IMR-90 (cell line): Measurements from ENCODE around the gene MARCKS. TPM values are rescaled to one million over a fixed set of nuclear protein-coding genes. Genes with fewer than 3 reads are reported as not detected.

Source experiments
- ATAC-seq: fragments of 200-7000 bp; cut with Tn5 transposase; 2 replicates; pipeline ENCODE4 v1.9.1; 2020; ENCODE audit warnings: low read depth, mild to moderate bottlenecking, moderate library complexity
- BruUV-seq: library from RNA; stranded (reverse); fragments of 400-500 nt; replicated peaks from 2 replicates; lab custom pipeline; 2021; lab: Mats Ljungman, UMichigan
- CTCF ChIA-PET: fragments of 300-600 bp; formaldehyde crosslinking; extraction: SDS; loops from one replicate; lab custom pipeline; 2021; ENCODE audit warnings: antibody characterized with exemption; lab: Yijun Ruan, JAX
- POLR2A ChIA-PET: fragments of 300-600 bp; sonication (Branson Sonifier 250); formaldehyde crosslinking; loops from one replicate; lab custom pipeline; 2022; ENCODE audit warnings: antibody characterized with exemption; ENCODE audit not compliant: unreplicated experiment; lab: Charles Lee
- DNase-seq: peaks from one replicate; pipeline ENCODE4 v3.0.0; 2013
- H2AFZ ChIP-seq: replicated peaks from 2 replicates; pipeline ENCODE3; 2013; ENCODE audit warnings: low read length, mild to moderate bottlenecking; ENCODE audit not compliant: poor library complexity
- H2AK5ac ChIP-seq: 2 replicates; pipeline ENCODE4 v1.6.1; 2013; ENCODE audit warnings: low read depth, low read length, inconsistent platforms
- H2AK9ac ChIP-seq: replicated peaks from 2 replicates; pipeline ENCODE3; 2013; ENCODE audit warnings: mild to moderate bottlenecking, low read depth, low read length, moderate library complexity; ENCODE audit not compliant: poor library complexity
- H2BK120ac ChIP-seq: 2 replicates; pipeline ENCODE4 v1.6.1; 2013; ENCODE audit warnings: low read depth, low read length, inconsistent platforms
- H2BK15ac ChIP-seq: 3 replicates; pipeline ENCODE4 v1.6.1; 2013; ENCODE audit warnings: low read depth, low read length, inconsistent platforms
- H2BK20ac ChIP-seq: 2 replicates; pipeline ENCODE4 v1.6.1; 2013; ENCODE audit warnings: low read depth, mild to moderate bottlenecking, inconsistent platforms, low read length, moderate library complexity
- H2BK5ac ChIP-seq: 2 replicates; pipeline ENCODE4 v1.6.1; 2013; ENCODE audit warnings: mild to moderate bottlenecking, low read depth, low read length, inconsistent platforms; ENCODE audit not compliant: poor library complexity, severe bottlenecking
- H3K14ac ChIP-seq: replicated peaks from 2 replicates; pipeline ENCODE4 v1.6.1; 2013; ENCODE audit warnings: low read depth, low read length, inconsistent platforms
- H3K18ac ChIP-seq: 2 replicates; pipeline ENCODE4 v1.6.1; 2013; ENCODE audit warnings: low read depth, low read length, control low read depth
- H3K23ac ChIP-seq: 2 replicates; pipeline ENCODE4 v1.6.1; 2013; ENCODE audit warnings: low read depth, low read length, inconsistent platforms
- H3K27ac ChIP-seq: 2 replicates; pipeline ENCODE4 v1.5.1; 2013; ENCODE audit warnings: mild to moderate bottlenecking, control low read depth, low read length; ENCODE audit not compliant: insufficient read depth
- H3K27me3 ChIP-seq: 2 replicates; pipeline ENCODE4 v1.6.1; 2013; ENCODE audit warnings: low read length; ENCODE audit not compliant: control insufficient read depth, insufficient read depth
- H3K36me3 ChIP-seq: 2 replicates; pipeline ENCODE4 v1.6.1; 2013; ENCODE audit warnings: low read length, mixed read lengths; ENCODE audit not compliant: control insufficient read depth, insufficient read depth
- H3K4ac ChIP-seq: 2 replicates; pipeline ENCODE4 v1.6.1; 2013; ENCODE audit warnings: low read depth, low read length, inconsistent platforms
- H3K4me1 ChIP-seq: 2 replicates; pipeline ENCODE4 v1.6.1; 2013; ENCODE audit warnings: low read length, mixed read lengths; ENCODE audit not compliant: control insufficient read depth, insufficient read depth
- H3K4me2 ChIP-seq: 2 replicates; pipeline ENCODE4 v1.6.1; 2013; ENCODE audit warnings: low read depth, mild to moderate bottlenecking, control low read depth, low read length, moderate library complexity
- H3K4me3 ChIP-seq: 2 replicates; pipeline ENCODE4 v1.5.1; 2013; ENCODE audit warnings: low read depth, mild to moderate bottlenecking, control low read depth, low read length, moderate library complexity; ENCODE audit not compliant: insufficient read depth
- H3K56ac ChIP-seq: 2 replicates; pipeline ENCODE4 v1.6.1; 2013; ENCODE audit warnings: low read length, inconsistent platforms; ENCODE audit not compliant: insufficient read depth; ENCODE audit errors: extremely low read depth
- H3K79me1 ChIP-seq, 2 experiments: 2 replicates each; pipeline ENCODE4 v1.6.1; 2013; ENCODE audit warnings: low read length in 2 of 2, inconsistent platforms in 1 of 2, low read depth in 1 of 2
- H3K9ac ChIP-seq: 2 replicates; pipeline ENCODE4 v1.6.1; 2013; ENCODE audit warnings: low read depth, low read length, control low read depth
- H3K9me1 ChIP-seq: 2 replicates; pipeline ENCODE4 v1.6.1; 2013; ENCODE audit warnings: low read length, inconsistent platforms; ENCODE audit not compliant: insufficient read depth
- H3K9me3 ChIP-seq: 2 replicates; pipeline ENCODE4 v1.6.1; 2013; ENCODE audit warnings: low read length; ENCODE audit not compliant: control insufficient read depth, insufficient read depth
- H4K20me1 ChIP-seq: 2 replicates; pipeline ENCODE4 v1.6.1; 2013; ENCODE audit warnings: low read length, inconsistent platforms; ENCODE audit not compliant: insufficient read depth
- H4K5ac ChIP-seq: 2 replicates; pipeline ENCODE4 v1.6.1; 2013; ENCODE audit warnings: mild to moderate bottlenecking, low read depth, low read length, control low read depth
- H4K8ac ChIP-seq, 2 experiments: 2 replicates each; pipeline ENCODE4 v1.6.1; 2013; ENCODE audit warnings: low read depth in 2 of 2, low read length in 2 of 2, control low read depth in 1 of 2, inconsistent platforms in 1 of 2
- H4K91ac ChIP-seq: 2 replicates; pipeline ENCODE4 v1.6.1; 2013; ENCODE audit warnings: low read depth, low read length, inconsistent platforms; ENCODE audit not compliant: insufficient read depth
- MAZ ChIP-seq: IDR thresholded peaks from 2 replicates; pipeline ENCODE4 v1.6.1; 2012; ENCODE audit warnings: low read depth, mild to moderate bottlenecking, low read length, improper control_type of control experiment, moderate library complexity, borderline replicate concordance
- WGBS, 2 experiments: methylation state at CpG; one replicate each; pipeline versions ENCODE4 v1.1.5 to v1.1.7; 2013; ENCODE audit warnings: missing lambda C conversion rate in 2 of 2; ENCODE audit not compliant: insufficient read length in 1 of 2; ENCODE audit errors: extremely low coverage in 2 of 2; 5-methylcytosine and 5-hydroxymethylcytosine counted together
- dilution Hi-C: fragments of 300-500 bp; cut with HindIII; formaldehyde crosslinking; loops from one replicate; pipeline ENCODE4 v1.14.3; 2018; ENCODE audit warnings: low sequenced_read_pairs; ENCODE audit not compliant: unreplicated experiment
- in situ Hi-C: fragments of 300-500 bp; cut with MboI; formaldehyde crosslinking; loops from 3 replicates; pipeline ENCODE4 v1.14.3; 2019; ENCODE audit warnings: low sequenced_read_pairs, inconsistent platforms, mixed read lengths
- intact Hi-C: fragments of 100-400 bp; cut with micrococcal nuclease; formaldehyde crosslinking; loops from 2 replicates; pipeline ENCODE4 v1.10.0; 2022
- polyA plus RNA-seq, 3 experiments: library from polyadenylated mRNA; depleted of rRNA; stranded (reverse); fragments of >200 nt; gene quantifications; 2 replicates each; pipeline ENCODE4 v1.2.3, GENCODE V29; 2012; ENCODE audit warnings: low replicate concordance in 1 of 3
- total RNA-seq: library from RNA; depleted of rRNA; stranded (reverse); fragments of >200 nt; gene quantifications from 2 replicates; pipeline ENCODE4 v1.2.3, GENCODE V29; 2012
- TF ChIP-seq, protein P1 (sequence below): fragments of 150-350 bp; IDR thresholded peaks from 2 replicates; pipeline ENCODE4 v1.6.1; 2017; ENCODE audit warnings: mild to moderate bottlenecking, antibody characterized with exemption, low read length, low read depth

Gene MARCKS
- total and polyA plus RNA-seq, 2 of the 4 experiments (the other 2 are of a cell fraction) = 34.5 to 40.7 TPM

GRCh38 chr6:113860181-113860955, 3.2 kb downstream of the MARCKS start:
- peak overlapping the region; percentile 24; the same call in 1 of the 2 replicates for H3K4ac ChIP-seq
- no peaks in the 10 kb centered on the region for H3K9me1 ChIP-seq
- no peaks in the 10 kb centered on the region for H3K27me3 ChIP-seq
- no TSS peak for BruUV-seq
- no peaks in the 10 kb centered on the region for H3K4me1 ChIP-seq
- H2BK5ac ChIP-seq = peak overlapping the region; percentile 87
- H3K18ac ChIP-seq = peak overlapping the region; percentile 46; the same call in 1 of the 2 replicates
- peaks cover 0 to 25% of the 10 kb centered on the region in 2 experiments; a peak in 2 of 4 replicates for H3K79me1 ChIP-seq
- H2BK20ac ChIP-seq = no peak overlapping the region
- peak overlapping the region; percentile 94 for H3K27ac ChIP-seq
- dilution Hi-C loops (no loop called here), intact Hi-C loops (no loop called here), in situ Hi-C loops (no loop called here)
- ChIA-PET CTCF (interaction anchor here (1.2 kb wide), 1 partner anchor 411 kb away, joined by 3 read pairs; no protein-coding TSS in a partner anchor), POLR2A (interaction anchor here (0.9 kb wide), 1 partner anchor 1518 kb away, joined by 3 read pairs; no protein-coding TSS in a partner anchor)
- peak; percentile 45 for DNase-seq
- peak overlapping the region; percentile 86 for H3K9ac ChIP-seq
- no peak overlapping the region for H2BK120ac ChIP-seq
- peaks cover 22% of the 10 kb centered on the region for H4K20me1 ChIP-seq
- peak overlapping the region; percentile 29; the same call in 1 of the 2 replicates for H3K23ac ChIP-seq
- H2AFZ ChIP-seq = peak overlapping the region; percentile 75
- peak overlapping the region; percentile 68 for H3K4me2 ChIP-seq
- H4K91ac ChIP-seq = peak overlapping the region; percentile 51; the same call in 1 of the 2 replicates
- peaks cover 8% of the 10 kb centered on the region; the same call in 1 of the 2 replicates for H3K36me3 ChIP-seq
- peak overlapping the region; percentile 93 for H2AK9ac ChIP-seq
- no peak for ATAC-seq
- TF ChIP-seq MAZ = peak; percentile 13; the same call in 1 of the 2 replicates
- TF ChIP-seq, protein P1, sequence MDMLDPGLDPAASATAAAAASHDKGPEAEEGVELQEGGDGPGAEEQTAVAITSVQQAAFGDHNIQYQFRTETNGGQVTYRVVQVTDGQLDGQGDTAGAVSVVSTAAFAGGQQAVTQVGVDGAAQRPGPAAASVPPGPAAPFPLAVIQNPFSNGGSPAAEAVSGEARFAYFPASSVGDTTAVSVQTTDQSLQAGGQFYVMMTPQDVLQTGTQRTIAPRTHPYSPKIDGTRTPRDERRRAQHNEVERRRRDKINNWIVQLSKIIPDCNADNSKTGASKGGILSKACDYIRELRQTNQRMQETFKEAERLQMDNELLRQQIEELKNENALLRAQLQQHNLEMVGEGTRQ = no peak
- 1% methylated on average over 11 of the region's 56 CpGs; no CpG with 5 or more reads in 1 of the 2 experiments for WGBS, 2 experiments
- H3K4me3 ChIP-seq = peak overlapping the region; percentile 95
- H2AK5ac ChIP-seq = no peak overlapping the region
- H3K14ac ChIP-seq = 0 out of 2 replicates have a peak overlapping the region, but pooled peaks have one; percentile 45
- no peak overlapping the region for H2BK15ac ChIP-seq
- H4K8ac ChIP-seq = no peak overlapping the region
- no peaks in the 10 kb centered on the region for H3K9me3 ChIP-seq
- H3K56ac ChIP-seq = peak overlapping the region; percentile 67
- H4K5ac ChIP-seq = no peak overlapping the region
